ENCODE measurements around the gene TMPRSS3.

Gene TMPRSS3

DNA sequence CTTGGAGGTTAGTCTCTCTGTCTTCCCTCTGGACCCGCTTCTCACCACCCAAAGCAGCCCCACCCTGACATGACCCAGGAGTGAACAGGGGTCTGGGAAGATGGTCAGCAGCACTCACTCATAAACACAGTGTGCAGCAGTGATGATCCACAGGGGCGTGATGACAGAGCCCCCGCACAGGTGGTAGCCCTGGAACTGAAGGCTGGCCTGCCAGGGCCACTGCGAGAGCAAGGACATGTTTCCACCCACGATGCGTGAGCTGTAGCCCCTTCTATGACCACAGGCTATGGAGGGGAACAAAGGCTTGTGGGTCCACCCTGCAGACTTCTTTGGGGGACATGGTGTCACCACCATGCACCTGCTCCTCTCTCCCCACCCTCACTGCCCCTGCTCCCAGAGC, 12.9 kb downstream of the TMPRSS3 start:
- no peak for ATAC-seq
- TF ChIP-seq RARB (CRISPR knock-in tag; IDR thresholded peaks at IDR 0.05) (no peak), SNAI2 (CRISPR knock-in tag; IDR thresholded peaks at IDR 0.05) (no peak), POU6F1 (CRISPR knock-in tag; IDR thresholded peaks at IDR 0.05; ENCODE audit: borderline replicate concordance, low read depth) (no peak), ZNF565 (CRISPR knock-in tag; conservative IDR thresholded peaks at IDR 0.05; ENCODE audit: low read depth) (no peak), BACH2 (CRISPR knock-in tag; IDR thresholded peaks at IDR 0.05; ENCODE audit: borderline replicate concordance) (no peak), ESRRG (CRISPR knock-in tag; IDR thresholded peaks at IDR 0.05) (no peak), CSDC2 (CRISPR knock-in tag; IDR thresholded peaks at IDR 0.05) (no peak), TOX (CRISPR knock-in tag; IDR thresholded peaks at IDR 0.05; ENCODE audit: borderline replicate concordance) (no peak), ZFP30 (CRISPR knock-in tag; IDR thresholded peaks at IDR 0.05) (no peak), ARNTL (CRISPR knock-in tag; IDR thresholded peaks at IDR 0.05; ENCODE audit: borderline replicate concordance, low read depth) (no peak), PPARA (CRISPR knock-in tag; IDR thresholded peaks at IDR 0.05; ENCODE audit: borderline replicate concordance) (no peak), ISL1 (CRISPR knock-in tag; IDR thresholded peaks at IDR 0.05) (no peak), ZFP3 (CRISPR knock-in tag; IDR thresholded peaks at IDR 0.05) (no peak), TCF4 (CRISPR knock-in tag; IDR thresholded peaks at IDR 0.05; ENCODE audit: borderline replicate concordance) (no peak), ZNF70 (CRISPR knock-in tag; IDR thresholded peaks at IDR 0.05) (no peak)
- TF ChIP-seq, protein P1, sequence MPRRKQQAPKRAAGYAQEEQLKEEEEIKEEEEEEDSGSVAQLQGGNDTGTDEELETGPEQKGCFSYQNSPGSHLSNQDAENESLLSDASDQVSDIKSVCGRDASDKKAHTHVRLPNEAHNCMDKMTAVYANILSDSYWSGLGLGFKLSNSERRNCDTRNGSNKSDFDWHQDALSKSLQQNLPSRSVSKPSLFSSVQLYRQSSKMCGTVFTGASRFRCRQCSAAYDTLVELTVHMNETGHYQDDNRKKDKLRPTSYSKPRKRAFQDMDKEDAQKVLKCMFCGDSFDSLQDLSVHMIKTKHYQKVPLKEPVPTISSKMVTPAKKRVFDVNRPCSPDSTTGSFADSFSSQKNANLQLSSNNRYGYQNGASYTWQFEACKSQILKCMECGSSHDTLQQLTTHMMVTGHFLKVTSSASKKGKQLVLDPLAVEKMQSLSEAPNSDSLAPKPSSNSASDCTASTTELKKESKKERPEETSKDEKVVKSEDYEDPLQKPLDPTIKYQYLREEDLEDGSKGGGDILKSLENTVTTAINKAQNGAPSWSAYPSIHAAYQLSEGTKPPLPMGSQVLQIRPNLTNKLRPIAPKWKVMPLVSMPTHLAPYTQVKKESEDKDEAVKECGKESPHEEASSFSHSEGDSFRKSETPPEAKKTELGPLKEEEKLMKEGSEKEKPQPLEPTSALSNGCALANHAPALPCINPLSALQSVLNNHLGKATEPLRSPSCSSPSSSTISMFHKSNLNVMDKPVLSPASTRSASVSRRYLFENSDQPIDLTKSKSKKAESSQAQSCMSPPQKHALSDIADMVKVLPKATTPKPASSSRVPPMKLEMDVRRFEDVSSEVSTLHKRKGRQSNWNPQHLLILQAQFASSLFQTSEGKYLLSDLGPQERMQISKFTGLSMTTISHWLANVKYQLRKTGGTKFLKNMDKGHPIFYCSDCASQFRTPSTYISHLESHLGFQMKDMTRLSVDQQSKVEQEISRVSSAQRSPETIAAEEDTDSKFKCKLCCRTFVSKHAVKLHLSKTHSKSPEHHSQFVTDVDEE (CRISPR knock-in tag; IDR thresholded peaks at IDR 0.05): no peak
- TF ChIP-seq, protein P2, sequence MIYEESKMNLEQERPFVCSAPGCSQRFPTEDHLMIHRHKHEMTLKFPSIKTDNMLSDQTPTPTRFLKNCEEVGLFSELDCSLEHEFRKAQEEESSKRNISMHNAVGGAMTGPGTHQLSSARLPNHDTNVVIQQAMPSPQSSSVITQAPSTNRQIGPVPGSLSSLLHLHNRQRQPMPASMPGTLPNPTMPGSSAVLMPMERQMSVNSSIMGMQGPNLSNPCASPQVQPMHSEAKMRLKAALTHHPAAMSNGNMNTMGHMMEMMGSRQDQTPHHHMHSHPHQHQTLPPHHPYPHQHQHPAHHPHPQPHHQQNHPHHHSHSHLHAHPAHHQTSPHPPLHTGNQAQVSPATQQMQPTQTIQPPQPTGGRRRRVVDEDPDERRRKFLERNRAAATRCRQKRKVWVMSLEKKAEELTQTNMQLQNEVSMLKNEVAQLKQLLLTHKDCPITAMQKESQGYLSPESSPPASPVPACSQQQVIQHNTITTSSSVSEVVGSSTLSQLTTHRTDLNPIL (CRISPR knock-in tag; IDR thresholded peaks at IDR 0.05; ENCODE audit: low read depth): no peak
- TF ChIP-seq, protein P3, sequence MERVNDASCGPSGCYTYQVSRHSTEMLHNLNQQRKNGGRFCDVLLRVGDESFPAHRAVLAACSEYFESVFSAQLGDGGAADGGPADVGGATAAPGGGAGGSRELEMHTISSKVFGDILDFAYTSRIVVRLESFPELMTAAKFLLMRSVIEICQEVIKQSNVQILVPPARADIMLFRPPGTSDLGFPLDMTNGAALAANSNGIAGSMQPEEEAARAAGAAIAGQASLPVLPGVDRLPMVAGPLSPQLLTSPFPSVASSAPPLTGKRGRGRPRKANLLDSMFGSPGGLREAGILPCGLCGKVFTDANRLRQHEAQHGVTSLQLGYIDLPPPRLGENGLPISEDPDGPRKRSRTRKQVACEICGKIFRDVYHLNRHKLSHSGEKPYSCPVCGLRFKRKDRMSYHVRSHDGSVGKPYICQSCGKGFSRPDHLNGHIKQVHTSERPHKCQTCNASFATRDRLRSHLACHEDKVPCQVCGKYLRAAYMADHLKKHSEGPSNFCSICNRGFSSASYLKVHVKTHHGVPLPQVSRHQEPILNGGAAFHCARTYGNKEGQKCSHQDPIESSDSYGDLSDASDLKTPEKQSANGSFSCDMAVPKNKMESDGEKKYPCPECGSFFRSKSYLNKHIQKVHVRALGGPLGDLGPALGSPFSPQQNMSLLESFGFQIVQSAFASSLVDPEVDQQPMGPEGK (CRISPR knock-in tag; IDR thresholded peaks at IDR 0.05; ENCODE audit: borderline replicate concordance): no peak

DNA sequence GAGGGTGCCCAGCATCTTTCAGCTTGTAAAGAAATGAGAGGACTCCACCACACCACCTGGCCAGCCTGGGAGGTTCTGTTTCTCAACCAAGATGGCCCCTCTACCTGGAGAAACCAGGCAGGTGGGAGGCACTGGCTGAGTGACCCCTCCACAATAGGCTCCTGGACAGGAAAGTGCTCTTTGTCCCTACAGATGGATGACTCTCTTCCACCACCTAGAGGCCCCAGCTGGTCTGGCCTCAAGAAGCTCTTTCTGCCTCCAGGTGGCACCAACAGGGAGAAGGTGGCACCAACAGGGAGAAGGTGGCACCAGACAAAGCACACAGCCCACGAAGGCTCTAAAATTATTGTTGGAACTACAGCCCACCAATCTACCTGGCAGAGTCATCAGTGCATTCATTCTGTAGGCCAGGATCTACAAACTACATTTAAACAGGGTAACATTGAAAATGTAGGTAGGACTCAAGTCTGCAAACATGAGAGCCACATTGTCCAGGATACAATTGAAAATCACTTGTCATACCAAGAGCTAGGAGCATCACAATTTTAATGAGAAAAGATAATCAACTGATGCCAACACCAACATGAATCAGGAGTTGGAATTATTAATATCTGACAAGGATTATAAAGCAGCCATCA, 14.4 kb downstream of the TMPRSS3 start:
- no peak for ATAC-seq
- TF ChIP-seq, protein P1 (CRISPR knock-in tag; IDR thresholded peaks at IDR 0.05): no peak
- TF ChIP-seq, protein P3 (CRISPR knock-in tag; IDR thresholded peaks at IDR 0.05; ENCODE audit: borderline replicate concordance): no peak
- TF ChIP-seq TOX (CRISPR knock-in tag; IDR thresholded peaks at IDR 0.05; ENCODE audit: borderline replicate concordance): no peak
- no peak for TF ChIP-seq ESRRG (CRISPR knock-in tag; IDR thresholded peaks at IDR 0.05)
- no peak for TF ChIP-seq ZFP30 (CRISPR knock-in tag; IDR thresholded peaks at IDR 0.05)
- TF ChIP-seq, protein P2 (CRISPR knock-in tag; IDR thresholded peaks at IDR 0.05; ENCODE audit: low read depth): no peak
- no peak for TF ChIP-seq ZFP3 (CRISPR knock-in tag; IDR thresholded peaks at IDR 0.05)
- no peak for TF ChIP-seq SNAI2 (CRISPR knock-in tag; IDR thresholded peaks at IDR 0.05)
- no peak for TF ChIP-seq PPARA (CRISPR knock-in tag; IDR thresholded peaks at IDR 0.05; ENCODE audit: borderline replicate concordance)
- TF ChIP-seq TCF4 (CRISPR knock-in tag; IDR thresholded peaks at IDR 0.05; ENCODE audit: borderline replicate concordance): no peak
- TF ChIP-seq RARB (CRISPR knock-in tag; IDR thresholded peaks at IDR 0.05): no peak
- no peak for TF ChIP-seq BACH2 (CRISPR knock-in tag; IDR thresholded peaks at IDR 0.05; ENCODE audit: borderline replicate concordance)
- TF ChIP-seq CSRNP3 (CRISPR knock-in tag; IDR thresholded peaks at IDR 0.05): no peak
- no peak for TF ChIP-seq ZNF70 (CRISPR knock-in tag; IDR thresholded peaks at IDR 0.05)
- no peak for TF ChIP-seq OSR1 (CRISPR knock-in tag; IDR thresholded peaks at IDR 0.05)
- TF ChIP-seq ZNF565 (CRISPR knock-in tag; conservative IDR thresholded peaks at IDR 0.05; ENCODE audit: low read depth): no peak
- TF ChIP-seq CSDC2 (CRISPR knock-in tag; IDR thresholded peaks at IDR 0.05): no peak
- no peak for TF ChIP-seq ZC3H10 (CRISPR knock-in tag; IDR thresholded peaks at IDR 0.05)
- TF ChIP-seq GLIS3 (CRISPR knock-in tag; IDR thresholded peaks at IDR 0.05): no peak
